NT2/D1 (cell line): Measurements from ENCODE around the gene HRH4.

Experiments
- SUZ12 ChIP-seq: IDR thresholded peaks from 2 replicates; pipeline ENCODE4 v1.6.1; 2011; ENCODE audit not compliant: insufficient read length, insufficient read depth; ENCODE audit errors: extremely low read depth
- YY1 ChIP-seq: IDR thresholded peaks from 2 replicates; pipeline ENCODE4 v1.6.1; 2011; ENCODE audit not compliant: insufficient read length, insufficient read depth
- ZNF274 ChIP-seq: IDR thresholded peaks from 2 replicates; pipeline ENCODE4 v1.6.1; 2011; ENCODE audit warnings: mild to moderate bottlenecking, low read depth, low read length

- TF ChIP-seq SUZ12 (no peak), ZNF274 (no peak), YY1 (no peak)
Measured at GRCh38 chr18:24506175-24506574, 45.7 kb downstream of the HRH4 start.
